Measurements from ENCODE around the gene OR1E2.
"Not testable (repeated sequence)": the region's sequence is repeated elsewhere in the genome, so short reads cannot be mapped to it uniquely, and the experiment has no call there.

Gene OR1E2

GRCh38 chr17:3472137-3472536 lies 38.5 kb upstream of the OR1E2 start:
- no peak overlapping the region for H3K27ac ChIP-seq
- H3K4me3 ChIP-seq = no peak overlapping the region
- DNase-seq (ENCODE audit: low spot score) = no peak
- TF ChIP-seq CTCF (IDR thresholded peaks at IDR 0.05) = no peak

- DNase-seq (ENCODE audit: low spot score) = no peak
- Histone ChIP-seq H3K27ac (no peak within 1 kb of the TSS), H3K4me3 (no peak within 1 kb of the TSS)
- no peak for TF ChIP-seq CTCF (IDR thresholded peaks at IDR 0.05)
Observed at GRCh38 chr17:3471599-3471998, 38.0 kb upstream of the OR1E2 start, which contains the start of gene SPATA22. Gene SPATA22 (minus strand): TSS chr17:3471819. CDS start chr17:3469325, 2,494 bp downstream.

- DNase-seq (ENCODE audit: low spot score) = no peak
- no peak for TF ChIP-seq CTCF (IDR thresholded peaks at IDR 0.05)
- Histone ChIP-seq H3K4me3 (no peak overlapping the region), H3K27ac (no peak overlapping the region)
Observed at GRCh38 chr17:3469529-3469928, 35.9 kb upstream of the OR1E2 start.

GRCh38 chr17:3466355-3466754 lies 32.7 kb upstream of the OR1E2 start:
- H3K27ac ChIP-seq; H3K4me3 ChIP-seq; DNase-seq (ENCODE audit: low spot score): not testable (repeated sequence)

- Histone ChIP-seq H3K4me3 (no peak overlapping the region), H3K27ac (no peak overlapping the region)
- no peak for TF ChIP-seq CTCF (IDR thresholded peaks at IDR 0.05)
- no peak for DNase-seq (ENCODE audit: low spot score)
Observed at GRCh38 chr17:3448059-3448665, 14.5 kb upstream of the OR1E2 start.

GRCh38 chr17:3447625-3448024 lies 14.0 kb upstream of the OR1E2 start:
- no peak overlapping the region for H3K27ac ChIP-seq

GRCh38 chr17:3440451-3440850 lies 6.8 kb upstream of the OR1E2 start:
- TF ChIP-seq CTCF (IDR thresholded peaks at IDR 0.05) = no peak

More at GRCh38 chr17:3447625-3448024, 14.0 kb upstream of the OR1E2 start:
- DNase-seq (ENCODE audit: low spot score) = no peak
- no peak for TF ChIP-seq CTCF (IDR thresholded peaks at IDR 0.05)
- no peak overlapping the region for H3K4me3 ChIP-seq

More at GRCh38 chr17:3440451-3440850, 6.8 kb upstream of the OR1E2 start:
- H3K4me3 ChIP-seq = no peak overlapping the region
- DNase-seq (ENCODE audit: low spot score) = no peak
- no peak overlapping the region for H3K27ac ChIP-seq
